GM18861 (cell line): Measurements from ENCODE around the gene KRT5.
"Not testable (repeated sequence)": the region's sequence is repeated elsewhere in the genome, so short reads cannot be mapped to it uniquely, and the experiment has no call there.

Source experiments
- ATAC-seq: cut with Tn5 transposase; IDR thresholded peaks from one replicate; pipeline ENCODE4 v1.9.1; 2021; ENCODE audit not compliant: unreplicated experiment

KRT5 gene

DNA sequence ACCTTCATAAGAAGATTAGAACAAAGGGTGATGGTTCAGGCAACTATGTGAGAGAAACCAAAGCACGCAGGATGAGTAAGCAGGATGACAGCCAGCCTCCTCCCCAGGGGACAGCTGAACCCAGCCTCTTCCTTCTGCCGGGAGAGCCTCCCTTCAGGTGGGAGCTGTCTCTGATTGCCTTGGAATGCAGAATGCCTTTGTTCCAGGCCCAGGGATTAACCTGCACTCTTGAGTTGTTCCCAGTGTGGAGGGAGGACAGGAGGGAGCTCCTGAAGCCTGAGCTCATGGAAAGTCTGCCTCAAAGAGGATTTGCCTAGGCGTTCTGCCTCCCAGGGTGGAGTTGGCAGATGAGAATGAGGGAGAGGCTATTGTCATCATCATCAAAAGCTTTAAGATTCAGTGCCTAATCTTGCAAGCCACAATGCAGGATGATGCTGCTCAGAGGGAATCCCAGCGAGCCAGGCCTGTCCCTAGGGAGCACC lies 23.6 kb downstream of the KRT5 start:
- ATAC-seq: no peak

DNA sequence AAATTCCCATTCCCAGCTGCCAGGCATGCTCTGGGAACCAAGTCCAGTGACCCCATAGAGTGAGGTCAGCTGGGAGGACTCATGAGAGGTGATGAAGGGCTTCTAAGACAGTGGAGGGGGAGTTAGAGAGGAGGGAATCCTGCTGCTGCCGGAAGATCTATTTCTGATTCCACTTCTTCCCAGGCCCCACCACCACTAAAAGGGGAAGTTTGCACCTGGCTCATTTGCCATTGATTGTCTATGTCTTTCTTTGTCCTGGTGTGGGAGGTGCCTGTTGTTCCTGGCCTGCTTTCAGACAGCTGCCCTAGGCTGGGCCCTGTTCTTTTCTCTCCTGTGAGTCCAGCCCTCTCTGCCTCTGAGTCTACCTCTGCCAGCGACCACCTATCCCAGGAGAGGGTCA lies 24.1 kb downstream of the KRT5 start:
- ATAC-seq: no peak

DNA sequence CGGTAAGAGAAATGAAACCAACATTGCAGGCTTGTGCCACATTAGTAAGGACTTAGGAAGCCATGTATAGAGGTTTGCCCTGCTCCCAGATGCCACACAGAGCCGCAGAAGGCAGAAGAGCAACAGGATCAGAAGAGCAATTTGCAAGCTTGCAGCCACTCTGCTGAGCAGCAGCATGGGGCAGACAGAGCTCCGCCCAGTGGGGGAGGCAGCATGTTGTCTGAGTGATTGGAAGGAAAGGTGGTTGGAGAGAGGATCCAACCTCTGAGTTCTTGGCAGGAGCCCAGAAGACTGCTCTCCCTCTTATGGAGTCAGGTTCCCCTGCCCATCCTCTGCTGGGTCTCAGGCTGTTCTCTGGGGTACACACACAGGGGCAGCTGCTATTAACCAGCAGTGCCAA lies 24.8 kb downstream of the KRT5 start:
- no peak for ATAC-seq

DNA sequence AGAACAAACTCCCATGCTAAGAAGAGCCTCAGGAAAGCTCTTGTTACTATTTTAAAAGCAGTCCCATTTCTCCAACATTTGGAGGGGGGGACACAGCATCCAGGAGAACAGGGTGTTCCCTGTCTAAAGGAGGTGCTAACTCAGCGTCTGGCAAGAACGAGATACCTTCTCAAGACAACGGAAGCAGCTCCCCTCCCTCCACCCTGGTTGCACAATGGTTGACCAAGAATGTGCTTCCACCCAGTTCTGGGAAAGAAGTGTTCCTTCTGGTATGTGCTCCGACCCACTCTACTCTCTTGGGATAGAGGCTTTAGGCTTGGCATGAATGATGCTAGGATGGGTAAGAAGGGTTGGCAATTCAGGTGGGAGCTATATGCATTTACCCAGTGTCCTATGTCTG lies 25.7 kb downstream of the KRT5 start:
- ATAC-seq: no peak

DNA sequence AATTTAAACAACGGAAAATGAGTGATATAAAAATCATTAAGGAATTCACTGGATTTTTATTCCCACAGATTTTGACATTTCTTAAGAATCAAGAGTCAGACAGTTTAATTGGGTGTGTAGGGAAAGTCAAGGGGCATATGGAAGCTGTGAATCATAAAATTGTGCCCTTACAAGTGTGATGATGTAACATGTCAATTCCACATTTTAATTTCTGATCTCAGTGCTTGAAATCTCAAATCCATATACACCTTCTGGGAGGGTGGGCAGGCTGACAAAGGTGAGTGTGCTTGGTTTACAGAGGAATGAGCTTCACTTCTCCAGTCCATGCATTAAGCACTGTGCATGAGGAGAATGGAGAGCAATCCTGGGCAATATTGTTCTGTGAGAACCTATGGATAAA lies 26.1 kb downstream of the KRT5 start:
- ATAC-seq: no peak

DNA sequence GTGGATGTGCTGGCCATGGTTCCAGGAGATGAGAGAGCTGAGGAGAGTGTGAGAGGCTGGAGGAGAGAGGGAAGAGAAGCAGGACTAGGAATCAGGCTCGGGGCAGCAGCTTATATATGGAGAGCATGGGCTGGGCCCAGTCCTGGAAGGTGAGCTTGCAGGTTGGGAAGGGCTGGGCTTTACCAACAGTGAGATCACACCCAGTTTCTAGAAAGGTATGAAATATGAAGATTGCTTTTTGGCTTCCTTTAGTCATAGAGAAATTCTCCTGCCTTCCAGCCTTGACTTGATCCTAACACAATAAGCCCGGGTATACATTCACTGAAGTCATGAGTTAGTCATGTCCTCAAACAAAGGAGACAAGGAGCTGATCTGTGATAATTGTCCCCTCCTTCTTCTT lies 27.0 kb downstream of the KRT5 start, which contains the start of gene KRT6A:
Gene KRT6A (minus strand): TSS at position 86 of the 400 bp plus-strand sequence. CDS start 69 bp downstream, at position 17.
- ATAC-seq: no peak

DNA sequence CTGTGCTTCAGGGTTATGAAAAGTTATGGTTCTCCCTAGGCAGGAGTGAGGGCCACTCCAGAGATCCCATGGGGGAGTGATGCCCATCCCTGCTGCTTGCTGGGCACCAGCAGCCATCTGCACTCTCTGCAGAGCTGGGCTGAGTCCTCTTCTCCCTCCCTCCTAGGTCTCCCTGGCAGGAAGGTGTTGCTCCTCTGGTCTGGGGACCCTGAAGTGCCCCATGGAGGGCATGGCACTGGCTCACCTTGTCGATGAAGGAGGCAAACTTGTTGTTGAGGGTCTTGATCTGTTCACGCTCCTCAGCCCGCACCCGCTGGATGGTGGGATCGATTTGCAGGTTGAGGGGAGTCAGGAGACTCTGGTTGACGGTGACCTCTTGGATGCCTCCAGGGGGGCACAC lies 27.8 kb downstream of the KRT5 start:
- ATAC-seq: not testable (repeated sequence)

DNA sequence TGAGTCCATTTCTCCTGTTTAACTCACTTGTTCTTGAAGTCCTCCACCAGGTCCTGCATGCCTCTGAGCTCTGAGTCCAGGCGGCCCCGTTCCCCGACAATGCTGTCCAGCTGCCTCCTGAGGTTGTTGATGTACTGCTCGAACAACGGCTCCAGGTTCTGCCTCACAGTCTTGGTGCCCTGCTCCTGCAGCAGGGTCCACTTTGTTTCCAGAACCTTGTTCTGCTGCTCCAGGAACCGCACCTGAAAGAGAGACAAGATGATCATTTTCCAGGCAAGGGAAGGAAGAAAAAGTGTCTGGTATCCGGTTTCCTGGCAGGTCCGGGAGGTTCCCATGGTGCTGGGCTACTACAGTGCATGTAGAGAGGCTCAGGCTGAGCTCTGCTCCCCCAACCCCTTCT lies 28.7 kb downstream of the KRT5 start:
- ATAC-seq: not testable (repeated sequence)

DNA sequence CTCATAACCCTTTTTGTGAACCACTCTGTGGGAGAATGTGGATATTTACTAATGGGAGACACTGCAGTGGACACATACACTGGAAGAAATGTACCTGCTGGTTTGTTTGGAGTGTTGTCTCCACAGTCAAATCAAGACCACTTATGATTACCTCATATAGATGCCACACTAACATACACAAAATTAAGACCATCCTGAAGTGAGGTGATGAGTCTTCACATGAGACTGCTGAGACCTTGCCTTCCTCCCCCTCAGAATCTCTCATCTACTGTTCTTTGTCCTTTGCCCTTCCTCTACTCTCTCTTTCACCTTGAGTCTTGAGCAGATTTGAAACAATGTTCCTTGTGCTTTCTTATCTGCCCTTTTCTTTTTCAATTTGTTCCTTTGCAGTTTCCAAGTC lies 31.5 kb downstream of the KRT5 start:
- no peak for ATAC-seq

DNA sequence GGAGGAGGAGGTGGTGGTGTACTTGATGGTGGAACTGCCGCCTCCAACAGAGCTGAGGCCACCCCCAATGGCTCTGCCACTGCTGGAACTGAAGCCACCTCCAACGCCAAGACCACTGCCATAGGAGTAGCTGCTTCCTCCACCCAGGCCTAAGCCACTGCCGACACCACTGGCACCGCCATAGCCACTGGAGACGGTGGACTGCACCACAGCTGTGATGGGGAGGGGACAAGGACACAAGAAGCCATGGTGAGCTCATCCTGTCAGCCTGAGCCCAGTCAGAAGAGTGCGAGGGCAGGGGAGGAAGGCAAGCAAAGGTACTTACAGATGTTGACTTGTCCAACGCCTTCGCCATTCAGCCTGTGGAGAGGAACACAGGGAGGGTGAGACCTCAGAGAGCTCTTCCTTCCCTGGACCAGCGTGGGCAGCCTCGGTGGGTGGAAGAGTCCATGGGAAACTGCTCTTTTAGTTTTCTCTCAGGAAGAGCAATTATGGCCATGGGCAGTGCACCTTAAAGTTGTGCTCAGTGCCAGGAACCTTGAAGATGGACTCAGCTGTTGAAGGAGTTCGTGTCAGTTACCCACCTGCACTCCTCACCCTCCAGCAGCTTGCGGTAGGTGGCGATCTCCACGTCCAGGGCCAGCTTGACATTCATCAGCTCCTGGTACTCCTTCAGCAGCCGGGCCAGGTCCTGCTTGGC lies 32.3 kb downstream of the KRT5 start:
- not testable (repeated sequence) for ATAC-seq

DNA sequence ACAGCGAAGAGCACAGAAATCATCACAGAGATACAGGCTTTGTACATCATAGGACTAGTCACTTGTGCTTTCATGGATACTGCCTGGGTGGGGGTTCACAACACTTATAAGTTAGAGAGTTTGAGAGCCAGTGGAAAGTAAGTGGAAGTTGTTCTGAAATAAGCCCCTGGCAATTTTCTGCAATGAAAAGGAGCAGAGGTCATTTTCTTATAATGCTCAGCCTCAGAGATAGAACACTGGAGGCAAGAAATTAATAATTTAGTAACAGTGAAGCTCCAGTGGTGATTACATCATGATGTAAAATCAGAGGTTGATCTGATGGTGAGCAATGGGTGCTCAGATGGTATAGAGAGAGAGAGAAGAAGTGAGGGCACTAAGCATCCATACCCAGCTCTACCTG lies 33.0 kb downstream of the KRT5 start:
- ATAC-seq: no peak

DNA sequence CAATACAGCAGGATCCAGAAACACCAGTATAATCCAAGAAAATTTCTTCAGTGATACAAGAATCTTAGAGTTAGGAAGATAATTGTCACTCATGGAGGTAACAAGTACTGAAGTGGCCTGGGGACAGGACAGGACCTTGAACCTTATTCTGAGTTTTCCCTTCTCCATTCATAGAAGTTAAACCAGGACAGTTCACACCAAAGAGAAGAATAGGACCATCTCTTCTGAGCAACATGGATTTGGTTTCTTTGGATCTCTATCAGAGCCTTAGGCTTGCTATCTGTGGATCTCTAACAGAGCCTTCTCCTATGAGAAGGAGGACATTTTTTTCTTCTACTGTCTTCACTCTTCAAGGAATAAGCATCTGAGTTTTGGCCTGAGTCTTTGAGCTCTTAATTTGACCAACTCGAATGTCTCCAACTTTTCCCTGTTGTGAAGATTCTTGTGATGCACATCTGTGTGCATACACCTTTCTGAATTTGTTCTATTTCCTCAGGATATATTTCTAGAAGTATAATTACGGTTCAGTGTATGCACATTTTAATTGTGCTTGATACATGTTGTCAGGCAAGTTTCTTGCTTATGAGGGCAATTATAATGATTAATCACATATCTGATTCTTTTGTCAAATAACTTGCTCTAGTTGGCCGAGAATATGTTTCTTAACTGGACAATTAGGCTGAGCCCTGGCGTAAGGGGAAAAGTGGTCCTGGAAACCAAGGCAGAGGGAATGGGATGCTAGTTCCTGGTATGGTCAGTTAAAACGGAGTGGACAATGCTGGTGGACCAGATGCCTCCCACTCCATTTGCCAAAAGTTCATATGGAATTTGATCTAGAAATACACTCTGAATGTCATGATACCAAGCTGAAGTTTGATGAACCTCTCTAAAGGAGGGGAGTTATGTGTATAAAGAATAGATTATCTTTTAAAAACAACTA lies 33.8 kb downstream of the KRT5 start:
- ATAC-seq: no peak

DNA sequence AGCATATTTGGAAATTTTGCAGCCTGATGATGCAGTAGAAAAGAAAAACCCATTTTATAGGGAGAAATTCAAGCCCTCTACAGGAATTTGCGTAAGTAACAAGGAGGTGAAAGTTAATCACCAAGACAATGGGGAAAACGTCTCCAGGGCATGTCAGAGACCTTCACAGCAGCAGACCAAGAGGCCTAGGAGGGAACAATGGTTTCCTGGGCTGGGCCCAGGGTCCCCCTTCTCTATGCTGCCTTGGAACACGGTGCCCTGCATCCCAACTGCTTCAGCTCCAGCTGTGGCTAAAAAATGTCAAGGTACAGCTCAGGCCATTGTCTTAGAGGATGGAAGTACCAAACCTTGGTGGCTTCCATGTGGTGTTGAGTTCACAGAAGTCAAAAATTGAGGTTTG lies 40.1 kb downstream of the KRT5 start:
- ATAC-seq: no peak

DNA sequence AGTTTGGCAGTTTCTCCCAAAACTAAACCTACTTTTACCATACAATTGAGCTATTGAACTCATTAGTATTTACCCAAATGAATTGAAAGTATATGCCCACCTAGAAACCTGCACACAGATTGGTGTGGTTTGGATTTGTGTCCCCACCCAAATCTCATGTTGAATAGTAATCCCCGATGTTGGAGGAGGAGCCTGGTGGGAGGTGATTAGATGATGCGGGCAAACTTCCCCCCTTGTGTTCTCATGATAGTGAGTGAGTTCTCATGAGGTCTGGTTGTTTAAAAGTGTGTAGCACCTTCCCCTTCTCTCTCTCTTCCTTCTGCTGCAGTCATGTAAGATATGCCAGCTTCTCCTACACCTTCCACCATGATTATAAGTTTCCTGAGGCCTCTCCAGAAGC lies 42.5 kb downstream of the KRT5 start:
- no peak for ATAC-seq

DNA sequence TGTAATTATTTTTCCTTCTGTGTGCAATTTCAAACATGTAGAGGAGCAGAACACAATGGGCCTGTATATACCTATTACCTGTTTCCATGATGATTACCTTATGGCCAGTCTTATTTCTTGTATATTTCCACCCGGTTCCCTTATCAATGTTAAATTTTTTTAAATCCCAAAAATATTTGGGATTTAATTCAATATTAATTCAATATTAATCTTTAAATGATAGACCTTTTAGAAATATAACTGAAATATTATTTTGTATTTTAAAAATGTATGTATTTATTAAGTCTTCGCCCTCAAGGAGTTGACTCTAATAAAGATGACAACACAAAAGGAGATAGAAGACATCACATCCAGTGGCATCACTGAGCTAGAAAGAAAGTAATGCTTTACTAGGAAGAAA lies 46.0 kb downstream of the KRT5 start:
- no peak for ATAC-seq

DNA sequence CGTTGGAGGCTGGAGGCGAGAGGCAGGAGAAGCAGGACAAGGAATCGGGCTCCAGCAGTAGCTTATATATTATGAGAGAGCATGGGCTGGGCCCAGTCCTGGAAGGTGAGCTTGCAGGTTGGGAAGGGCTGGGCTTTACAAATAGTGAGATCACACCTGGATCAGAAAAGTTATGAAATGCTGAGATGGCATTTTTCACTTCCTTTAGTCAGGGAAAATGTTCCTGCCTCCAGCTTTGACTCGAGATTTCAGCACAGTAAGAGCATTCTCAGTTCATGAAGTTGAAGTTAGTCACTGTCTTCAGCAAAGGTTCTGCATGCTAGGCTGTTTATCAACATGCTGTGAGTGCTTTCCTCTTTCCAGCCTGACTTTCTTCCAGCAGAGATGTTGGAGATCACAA lies 46.4 kb downstream of the KRT5 start, which contains the start of gene KRT6C:
Gene KRT6C (minus strand): TSS at position 38 of the 400 bp plus-strand sequence. CDS start 68 bp downstream, outside the sequence.
- ATAC-seq: no peak

DNA sequence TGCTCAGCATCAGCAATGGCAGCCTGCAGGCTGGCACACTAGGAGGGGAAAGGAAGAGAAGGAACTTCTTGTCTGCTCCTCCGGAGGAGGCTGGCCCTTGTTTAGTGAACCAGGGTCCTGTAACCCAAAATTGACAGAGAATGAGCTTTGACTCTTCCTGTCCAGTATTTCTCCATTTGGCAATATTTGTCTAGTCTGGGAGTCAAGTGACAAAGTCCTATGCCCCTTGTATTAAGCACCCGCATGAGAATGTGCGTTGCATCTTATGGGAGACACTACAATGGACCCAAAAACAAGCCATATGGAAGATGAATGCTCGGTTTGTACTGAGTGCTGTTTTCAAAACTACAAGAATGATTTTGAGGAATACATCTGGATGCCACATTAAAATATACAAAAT lies 50.3 kb downstream of the KRT5 start:
- ATAC-seq: no peak

DNA sequence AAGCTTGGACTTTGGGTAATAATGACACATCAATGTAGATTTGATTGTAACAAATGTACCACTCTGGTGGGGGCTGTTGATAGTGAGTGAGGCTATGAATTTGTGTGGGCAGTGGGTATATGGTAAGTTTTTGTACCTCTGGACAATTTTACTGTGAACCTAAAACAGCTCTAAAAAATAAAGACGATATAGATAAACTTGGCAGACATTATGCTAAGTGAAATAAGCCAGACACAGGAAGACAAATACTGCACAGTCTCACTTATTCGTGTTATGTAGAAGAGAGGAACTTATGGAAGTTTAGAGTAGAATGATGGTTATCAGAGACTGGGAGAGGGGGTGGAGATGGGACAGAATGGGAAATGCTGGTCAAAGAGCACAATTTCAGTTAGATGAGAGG lies 55.3 kb downstream of the KRT5 start:
- no peak for ATAC-seq
